SH-SY5Y (cell line): ENCODE results near the gene SLC8A2.

ENCODE experiments used
- GATA2 ChIP-seq: IDR thresholded peaks from 2 replicates; pipeline ENCODE4 v1.6.1; 2011; ENCODE audit warnings: mild to moderate bottlenecking, low read depth, low read length
- GATA3 ChIP-seq: IDR thresholded peaks from 2 replicates; pipeline ENCODE4 v1.6.1; 2011; ENCODE audit warnings: low read depth, mild to moderate bottlenecking, low read length, moderate library complexity

GRCh38 chr19:47509973-47510372 lies 38.3 kb upstream of the SLC8A2 start:
- TF ChIP-seq GATA2 (no peak), GATA3 (no peak)
